Measurements from ENCODE around the gene LIPT2. TPM values are rescaled to one million over a fixed set of nuclear protein-coding genes. Genes with fewer than 3 reads are reported as not detected.

Gene LIPT2
- total RNA-seq, 1 experiment from 2014 or later: 8.2 TPM

- H3K9me3 Mint-ChIP-seq: no peaks in the 10 kb centered on the region
- peaks cover 5 to 10% of the 10 kb centered on the region in 2 experiments for H3K4me1 Mint-ChIP-seq
- H3K27me3 Mint-ChIP-seq (ENCODE audit: low read depth): no peaks in the 10 kb centered on the region; the same call in 1 of the 2 replicates
- no peak overlapping the region; a peak in 1 of 7 replicates for H3K27ac Mint-ChIP-seq
- H3K4me1 ChIP-seq (ENCODE audit: insufficient read depth, low read length): no peaks in the 10 kb centered on the region
- no peak overlapping the region for H3K4ac ChIP-seq (ENCODE audit: low read depth, low read length)
- TF ChIP-seq CTCF (conservative IDR thresholded peaks at IDR 0.05): peak; percentile 80
- H3K79me1 ChIP-seq (ENCODE audit: insufficient read depth, low read depth, low read length, poor library complexity, severe bottlenecking): no peaks in the 10 kb centered on the region
- H4K20me1 ChIP-seq (ENCODE audit: control insufficient read depth, insufficient read depth, insufficient read length): no peaks in the 10 kb centered on the region
- no peaks in the 10 kb centered on the region for H3K36me3 Mint-ChIP-seq (ENCODE audit: insufficient read depth in 1 of 3, low read depth in 3 of 3)
- no peak overlapping the region for H2BK20ac ChIP-seq (ENCODE audit: low read depth, low read length, poor library complexity, severe bottlenecking)
- H2BK5ac ChIP-seq (ENCODE audit: insufficient read length, low read length): no peak overlapping the region
- H3T11ph ChIP-seq (ENCODE audit: low read length): no peak overlapping the region
- no peak overlapping the region for H3K4me3 Mint-ChIP-seq
- no peak overlapping the region for H4K5ac ChIP-seq (ENCODE audit: insufficient read length, low read depth, low read length)
- H3K4me2 ChIP-seq (ENCODE audit: insufficient read depth, insufficient read length, low read length): no peak overlapping the region
- no peaks in the 10 kb centered on the region for H3K27me3 ChIP-seq (ENCODE audit: insufficient read depth, low read length)
- H3K79me2 ChIP-seq (ENCODE audit: insufficient read depth, low read length): no peaks in the 10 kb centered on the region
- H3K18ac ChIP-seq (ENCODE audit: insufficient read length, low read depth, low read length): no peak overlapping the region
- peak; percentile 47 for DNase-seq
- H3K14ac ChIP-seq (ENCODE audit: insufficient read depth, low read length): no peak overlapping the region
- no peak overlapping the region for H2BK15ac ChIP-seq (ENCODE audit: low read depth, low read length)
- no peak overlapping the region for H4K8ac ChIP-seq (replicated peaks; ENCODE audit: insufficient read length, low read depth, low read length)
- H4K91ac ChIP-seq (ENCODE audit: insufficient read length, low read depth, low read length): no peak overlapping the region
- no peak overlapping the region for H2BK12ac ChIP-seq (ENCODE audit: insufficient read length, low read depth, low read length)
- no CpG with 5 or more reads among the region's 2 CpGs for WGBS (ENCODE audit: extremely low coverage, insufficient read length, low lambda C conversion rate)
- no peak overlapping the region for H3K56ac ChIP-seq (ENCODE audit: insufficient read length, low read depth, low read length)
- no peak overlapping the region for H3K9ac ChIP-seq (ENCODE audit: extremely low read depth, insufficient read length, low read length)
- H2AK5ac ChIP-seq (ENCODE audit: insufficient read length, low read length): no peak overlapping the region
- H3K27ac ChIP-seq (ENCODE audit: insufficient read length, low read depth, low read length): no peak overlapping the region
- H3K23ac ChIP-seq (ENCODE audit: insufficient read length, low read depth, low read length): no peak overlapping the region
- H3K9me3 ChIP-seq (ENCODE audit: control insufficient read depth, low read depth, low read length): no peaks in the 10 kb centered on the region
- H2AFZ ChIP-seq (ENCODE audit: low read length): peak overlapping the region; percentile 97
- no peak overlapping the region for H2BK120ac ChIP-seq (ENCODE audit: low read depth, low read length, poor library complexity, severe bottlenecking)
- H3K23me2 ChIP-seq (ENCODE audit: insufficient read length, low read depth, low read length, poor library complexity, severe bottlenecking): no peaks in the 10 kb centered on the region
Measured at GRCh38 chr11:74449369-74449931, 44.1 kb downstream of the LIPT2 start.

Data from H9 (cell line).